Spleen (tissue), 7 donors: ENCODE results near the gene VPS4B.

ENCODE experiments used
- POLR2A ChIP-seq, 3 donors: fragments of 450-650 bp; IDR thresholded peaks; one replicate each; pipeline ENCODE4 v1.5.1; 2017; ENCODE audit warnings: antibody characterized with exemption in 3 of 3, mild to moderate bottlenecking in 1 of 3
- TF ChIP-seq, protein P1 (sequence below), 11 experiments: fragments of 200-600 bp in 7 of 11; fragments of 450-650 bp in 4 of 11; sonication (generic) in 4 of 11; IDR thresholded peaks in 8 of 11; conservative IDR thresholded peaks in 3 of 11; 1 replicate in 7 of 11; 2 replicates in 4 of 11; pipeline versions ENCODE4 v1.4.0 to v1.8.0; 2016 to 2021; ENCODE audit warnings: antibody characterized with exemption in 11 of 11, inconsistent platforms in 4 of 11, mild to moderate bottlenecking in 1 of 11
- donor health status: DM: no; HTN: no; CAD: no; lungs with moderate emphysema.
- donor health status: DM: no; HTN: no; CAD: no.
- donor health status: DM: no; HTN: no; CAD: no.

DNA sequence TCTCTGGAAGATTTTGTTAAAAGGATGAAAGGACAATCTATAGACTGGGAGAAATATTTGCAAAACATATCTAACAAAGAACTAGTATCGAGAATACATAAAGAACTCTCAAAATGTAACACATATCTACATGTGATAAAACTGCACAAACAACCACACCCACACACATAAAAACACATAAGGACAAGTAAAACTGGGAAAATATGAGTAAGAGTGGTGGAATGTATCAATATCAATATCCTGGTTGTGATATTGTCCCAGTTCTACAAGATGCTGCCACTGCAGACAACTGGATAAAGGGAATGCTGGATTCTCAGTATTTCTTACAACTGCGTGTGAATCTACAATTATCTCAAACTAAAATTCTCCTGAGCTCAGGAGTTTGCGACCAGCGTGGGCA lies 9.3 kb downstream of the VPS4B start:
- no peak for TF ChIP-seq POLR2A (IDR thresholded peaks at IDR 0.05)
- TF ChIP-seq, protein P1, sequence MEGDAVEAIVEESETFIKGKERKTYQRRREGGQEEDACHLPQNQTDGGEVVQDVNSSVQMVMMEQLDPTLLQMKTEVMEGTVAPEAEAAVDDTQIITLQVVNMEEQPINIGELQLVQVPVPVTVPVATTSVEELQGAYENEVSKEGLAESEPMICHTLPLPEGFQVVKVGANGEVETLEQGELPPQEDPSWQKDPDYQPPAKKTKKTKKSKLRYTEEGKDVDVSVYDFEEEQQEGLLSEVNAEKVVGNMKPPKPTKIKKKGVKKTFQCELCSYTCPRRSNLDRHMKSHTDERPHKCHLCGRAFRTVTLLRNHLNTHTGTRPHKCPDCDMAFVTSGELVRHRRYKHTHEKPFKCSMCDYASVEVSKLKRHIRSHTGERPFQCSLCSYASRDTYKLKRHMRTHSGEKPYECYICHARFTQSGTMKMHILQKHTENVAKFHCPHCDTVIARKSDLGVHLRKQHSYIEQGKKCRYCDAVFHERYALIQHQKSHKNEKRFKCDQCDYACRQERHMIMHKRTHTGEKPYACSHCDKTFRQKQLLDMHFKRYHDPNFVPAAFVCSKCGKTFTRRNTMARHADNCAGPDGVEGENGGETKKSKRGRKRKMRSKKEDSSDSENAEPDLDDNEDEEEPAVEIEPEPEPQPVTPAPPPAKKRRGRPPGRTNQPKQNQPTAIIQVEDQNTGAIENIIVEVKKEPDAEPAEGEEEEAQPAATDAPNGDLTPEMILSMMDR (IDR thresholded peaks at IDR 0.05 in 8 of 11, conservative IDR thresholded peaks at IDR 0.05 in 3 of 11): no peak
